HCT116 (cell line): ENCODE data around the gene CADPS2. TPM values are rescaled to one million over a fixed set of nuclear protein-coding genes. Genes with fewer than 3 reads are reported as not detected.

Source experiments
- ATAC-seq: fragments of 200-7000 bp; cut with Tn5 transposase; 2 replicates; pipeline ENCODE4 v1.9.1; 2020; ENCODE audit warnings: mild to moderate bottlenecking, moderate library complexity
- BruUV-seq: library from RNA; stranded (reverse); fragments of 400-500 nt; replicated peaks from 2 replicates; lab custom pipeline; 2021; lab: Mats Ljungman, UMichigan
- CTCF ChIA-PET: fragments of 300-600 bp; sonication (Branson Sonifier 250); formaldehyde crosslinking; loops from one replicate; lab custom pipeline; 2021; ENCODE audit warnings: antibody characterized with exemption; lab: Charles Lee
- POLR2A ChIA-PET: fragments of 300-600, 350-600 bp; sonication (Branson Sonifier 250); formaldehyde crosslinking; loops from one replicate; lab custom pipeline; 2021; ENCODE audit warnings: antibody characterized with exemption; lab: Charles Lee
- RAD21 ChIA-PET, 2 experiments: fragments of 300-600 bp; sonication (Branson Sonifier 250); formaldehyde crosslinking; loops; one replicate each; lab custom pipeline; 2023; ENCODE audit warnings: low total read pairs in 2 of 2; ENCODE audit not compliant: uncharacterized antibody in 2 of 2, unreplicated experiment in 2 of 2, low non-redundant PET in 1 of 2; lab: Charles Lee
- DNase-seq: peaks from one replicate; pipeline ENCODE4 v3.0.0-alpha.2; 2010; ENCODE audit warnings: low read depth, low spot score
- H2AFZ ChIP-seq: fragments of 200-600 bp; shearing (Covaris generic), sonication (generic); 2 replicates; pipeline ENCODE4 v1.6.1; 2017; ENCODE audit warnings: low read depth, mixed run types, mixed read lengths, antibody characterized with exemption, low read length; ENCODE audit not compliant: poor library complexity, severe bottlenecking
- H3K27ac ChIP-seq: 2 replicates; pipeline ENCODE4 v1.5.1; 2012; ENCODE audit warnings: low read depth, low read length
- H3K27me3 ChIP-seq: fragments of 200-600 bp; sonication (generic); 2 replicates; pipeline ENCODE4 v1.6.1; 2016; ENCODE audit warnings: mixed run types, low read length, mixed read lengths; ENCODE audit not compliant: insufficient read depth
- H3K36me3 ChIP-seq, 2 experiments: fragments of 200-500 bp in 1 of 2; fragments of 200-600 bp in 1 of 2; sonication (Bioruptor generic) in 1 of 2; sonication (generic) in 1 of 2; 2 replicates each; pipeline versions ENCODE4 v1.5.1 to v1.6.1; 2014 to 2016; ENCODE audit warnings: low read length in 2 of 2, inconsistent platforms in 1 of 2, mixed read lengths in 1 of 2, mixed run types in 1 of 2; ENCODE audit not compliant: insufficient read depth in 2 of 2, control insufficient read depth in 1 of 2
- H3K4me1 ChIP-seq, 2 experiments: fragments of 200-600 bp in 1 of 2; sonication (generic) in 1 of 2; 2 replicates each; pipeline versions ENCODE4 v1.5.1 to v1.6.1; 2012 to 2017; ENCODE audit warnings: low read length in 2 of 2, inconsistent platforms in 1 of 2, mild to moderate bottlenecking in 1 of 2, mixed read lengths in 1 of 2, mixed run types in 1 of 2, moderate library complexity in 1 of 2; ENCODE audit not compliant: insufficient read depth in 2 of 2, control insufficient read depth in 1 of 2
- H3K4me2 ChIP-seq: fragments of 200-600 bp; sonication (generic); 2 replicates; pipeline ENCODE4 v1.6.1; 2017; ENCODE audit warnings: mixed run types, low read length, mixed read lengths
- H3K4me3 ChIP-seq, 2 experiments: fragments of 200-600 bp in 1 of 2; sonication (generic) in 1 of 2; replicated peaks in 1 of 2; 2 replicates each; pipeline ENCODE4 v1.5.1; 2011 to 2016; ENCODE audit warnings: low read length in 2 of 2, control low read depth in 1 of 2, low read depth in 1 of 2, mild to moderate bottlenecking in 1 of 2, mixed read lengths in 1 of 2, mixed run types in 1 of 2
- H3K79me2 ChIP-seq: fragments of 200-600 bp; sonication (generic); 2 replicates; pipeline ENCODE4 v1.6.1; 2017; ENCODE audit warnings: mild to moderate bottlenecking, mixed run types, low read length, moderate library complexity, mixed read lengths; ENCODE audit not compliant: insufficient read depth
- H3K9ac ChIP-seq: fragments of 200-600 bp; sonication (generic); 2 replicates; pipeline ENCODE4 v1.6.1; 2016; ENCODE audit warnings: low read length, mixed read lengths
- H3K9me2 ChIP-seq: fragments of 200-600 bp; sonication (generic), shearing (Covaris generic); 2 replicates; pipeline ENCODE4 v1.6.1; 2017; ENCODE audit warnings: mixed run types, mild to moderate bottlenecking, moderate library complexity; ENCODE audit not compliant: insufficient read depth
- H3K9me3 ChIP-seq, 2 experiments: fragments of 200-500 bp in 1 of 2; fragments of 200-600 bp in 1 of 2; sonication (Bioruptor generic) in 1 of 2; sonication (generic) in 1 of 2; 2 replicates each; pipeline ENCODE4 v1.6.1; 2014 to 2017; ENCODE audit warnings: low read length in 2 of 2, mixed read lengths in 2 of 2, inconsistent platforms in 1 of 2, low read depth in 1 of 2, mild to moderate bottlenecking in 1 of 2, mixed run types in 1 of 2, moderate library complexity in 1 of 2; ENCODE audit not compliant: control insufficient read depth in 1 of 2, insufficient read depth in 1 of 2
- H4K20me1 ChIP-seq: fragments of 200-600 bp; sonication (generic), shearing (Covaris generic); 2 replicates; pipeline ENCODE4 v1.6.1; 2017; ENCODE audit warnings: mixed run types, mild to moderate bottlenecking, moderate library complexity; ENCODE audit not compliant: insufficient read depth
- CBX3 ChIP-seq: IDR thresholded peaks from 2 replicates; pipeline ENCODE4 v1.6.1; 2012; ENCODE audit warnings: low read depth
- CEBPB ChIP-seq: IDR thresholded peaks from 2 replicates; pipeline ENCODE4 v1.6.1; 2012; ENCODE audit warnings: low read depth
- CTCF ChIP-seq, 3 experiments: fragments of 200-600 bp in 1 of 3; sonication (generic) in 1 of 3; IDR thresholded peaks in 2 of 3; conservative IDR thresholded peaks in 1 of 3; 2 replicates each; pipeline ENCODE4 v1.5.1; 2012 to 2017; ENCODE audit warnings: low read depth in 2 of 3, low read length in 2 of 3, antibody characterized with exemption in 1 of 3, borderline replicate concordance in 1 of 3, control low read depth in 1 of 3, mild to moderate bottlenecking in 1 of 3, mixed read lengths in 1 of 3, mixed run types in 1 of 3, moderate library complexity in 1 of 3; ENCODE audit not compliant: insufficient read depth in 1 of 3
- EGR1 ChIP-seq: IDR thresholded peaks from 2 replicates; pipeline ENCODE4 v1.6.1; 2012; ENCODE audit warnings: low read depth
- EZH2 ChIP-seq: fragments of 200-600 bp; sonication (generic); IDR thresholded peaks from 2 replicates; pipeline ENCODE4 v1.6.1; 2017; ENCODE audit warnings: antibody characterized with exemption, mixed run types
- EZH2phosphoT487 ChIP-seq: fragments of 200-600 bp; IDR thresholded peaks from 2 replicates; pipeline ENCODE4 v1.6.1; 2018; ENCODE audit warnings: antibody characterized with exemption, borderline replicate concordance
- FOSL1 ChIP-seq: IDR thresholded peaks from 2 replicates; pipeline ENCODE4 v1.6.1; 2012; ENCODE audit warnings: low read depth
- POLR2A ChIP-seq: IDR thresholded peaks from 2 replicates; pipeline ENCODE4 v1.7.0; 2011; ENCODE audit warnings: borderline replicate concordance; ENCODE audit not compliant: insufficient read depth, insufficient read length; ENCODE audit errors: extremely low read depth
- POLR2AphosphoS5 ChIP-seq: IDR thresholded peaks from 2 replicates; pipeline ENCODE4 v1.6.1; 2011; ENCODE audit warnings: mild to moderate bottlenecking, low read depth, low read length, moderate library complexity
- RAD21 ChIP-seq: IDR thresholded peaks from 2 replicates; pipeline ENCODE4 v1.6.1; 2012; ENCODE audit warnings: low read depth, mild to moderate bottlenecking
- SIN3A ChIP-seq: IDR thresholded peaks from 2 replicates; pipeline ENCODE4 v1.6.1; 2012; ENCODE audit warnings: low read depth
- TCF7L2 ChIP-seq: IDR thresholded peaks from 2 replicates; pipeline ENCODE4 v1.7.0; 2011; ENCODE audit warnings: borderline replicate concordance, inconsistent platforms; ENCODE audit not compliant: insufficient read depth, insufficient read length; ENCODE audit errors: extremely low read depth
- YY1 ChIP-seq: IDR thresholded peaks from 2 replicates; pipeline ENCODE4 v1.6.1; 2011; ENCODE audit warnings: low read length, low read depth, moderate library complexity, mild to moderate bottlenecking; ENCODE audit not compliant: insufficient replicate concordance; ENCODE audit errors: extremely low read depth
- ZBTB33 ChIP-seq: IDR thresholded peaks from 2 replicates; pipeline ENCODE4 v1.6.1; 2011; ENCODE audit warnings: mild to moderate bottlenecking, low read length, moderate library complexity; ENCODE audit not compliant: insufficient replicate concordance; ENCODE audit errors: extremely low read depth
- ZFX ChIP-seq: fragments of 450-650 bp; IDR thresholded peaks from 2 replicates; pipeline ENCODE4 v1.6.1; 2017
- intact Hi-C: fragments of 100-400 bp; cut with micrococcal nuclease; formaldehyde crosslinking; loops from 2 replicates; pipeline ENCODE4 v1.10.0; 2022
- total RNA-seq: library from RNA; stranded (reverse); gene quantifications from one replicate; pipeline ENCODE4 v1.2.1, GENCODE V29; 2021; ENCODE audit not compliant: unreplicated experiment
- TF ChIP-seq, protein P1 (sequence below): IDR thresholded peaks from 2 replicates; pipeline ENCODE4 v1.6.1; 2012; ENCODE audit warnings: low read depth

CADPS2 gene
- total RNA-seq, 1 experiment from 2014 or later, result 7.5 TPM

DNA sequence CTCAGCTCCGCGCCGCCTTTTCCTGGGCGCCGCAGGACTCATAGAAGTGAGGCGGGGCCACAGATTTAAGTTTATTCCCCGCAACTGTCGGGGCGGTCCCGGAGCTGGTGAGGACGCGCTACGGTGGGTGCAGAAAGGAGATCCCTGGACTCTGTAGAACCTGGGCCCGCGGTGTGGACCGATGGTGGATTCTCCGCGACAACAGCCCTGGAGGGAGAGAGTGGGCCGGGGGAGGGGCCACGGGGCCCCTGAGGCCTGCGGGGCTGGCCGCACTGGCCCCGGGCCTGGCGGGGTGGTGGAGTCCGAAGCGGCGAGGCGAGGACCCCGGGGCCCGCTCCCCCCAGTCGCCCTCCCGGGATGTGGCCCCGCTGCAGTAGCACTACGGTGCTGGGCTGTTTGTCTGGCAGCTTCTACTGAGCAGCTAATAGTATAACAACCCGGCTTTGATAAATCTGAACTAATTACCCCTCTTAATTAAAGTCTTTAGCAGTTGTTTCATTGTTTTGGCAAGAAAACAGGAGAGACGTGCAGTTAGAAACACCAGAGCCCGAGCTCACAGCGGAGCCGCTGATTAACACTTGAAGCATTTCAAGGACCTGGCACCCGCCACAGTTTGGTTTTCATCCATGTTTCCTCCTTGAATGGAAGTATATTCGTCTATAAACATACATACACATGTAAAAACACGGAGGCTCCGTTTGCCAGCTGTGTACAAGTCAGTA lies 585.9 kb downstream of the CADPS2 start:
- RAD21 ChIA-PET, result no interaction called here
- no peak for TF ChIP-seq CEBPB
- no peak for TF ChIP-seq ZFX
- no peak for TF ChIP-seq FOSL1
- no peak for TF ChIP-seq TCF7L2
- no peak for TF ChIP-seq CBX3
- TF ChIP-seq, protein P1, sequence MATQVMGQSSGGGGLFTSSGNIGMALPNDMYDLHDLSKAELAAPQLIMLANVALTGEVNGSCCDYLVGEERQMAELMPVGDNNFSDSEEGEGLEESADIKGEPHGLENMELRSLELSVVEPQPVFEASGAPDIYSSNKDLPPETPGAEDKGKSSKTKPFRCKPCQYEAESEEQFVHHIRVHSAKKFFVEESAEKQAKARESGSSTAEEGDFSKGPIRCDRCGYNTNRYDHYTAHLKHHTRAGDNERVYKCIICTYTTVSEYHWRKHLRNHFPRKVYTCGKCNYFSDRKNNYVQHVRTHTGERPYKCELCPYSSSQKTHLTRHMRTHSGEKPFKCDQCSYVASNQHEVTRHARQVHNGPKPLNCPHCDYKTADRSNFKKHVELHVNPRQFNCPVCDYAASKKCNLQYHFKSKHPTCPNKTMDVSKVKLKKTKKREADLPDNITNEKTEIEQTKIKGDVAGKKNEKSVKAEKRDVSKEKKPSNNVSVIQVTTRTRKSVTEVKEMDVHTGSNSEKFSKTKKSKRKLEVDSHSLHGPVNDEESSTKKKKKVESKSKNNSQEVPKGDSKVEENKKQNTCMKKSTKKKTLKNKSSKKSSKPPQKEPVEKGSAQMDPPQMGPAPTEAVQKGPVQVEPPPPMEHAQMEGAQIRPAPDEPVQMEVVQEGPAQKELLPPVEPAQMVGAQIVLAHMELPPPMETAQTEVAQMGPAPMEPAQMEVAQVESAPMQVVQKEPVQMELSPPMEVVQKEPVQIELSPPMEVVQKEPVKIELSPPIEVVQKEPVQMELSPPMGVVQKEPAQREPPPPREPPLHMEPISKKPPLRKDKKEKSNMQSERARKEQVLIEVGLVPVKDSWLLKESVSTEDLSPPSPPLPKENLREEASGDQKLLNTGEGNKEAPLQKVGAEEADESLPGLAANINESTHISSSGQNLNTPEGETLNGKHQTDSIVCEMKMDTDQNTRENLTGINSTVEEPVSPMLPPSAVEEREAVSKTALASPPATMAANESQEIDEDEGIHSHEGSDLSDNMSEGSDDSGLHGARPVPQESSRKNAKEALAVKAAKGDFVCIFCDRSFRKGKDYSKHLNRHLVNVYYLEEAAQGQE, result no peak
- TF ChIP-seq EZH2phosphoT487, result no peak
- TF ChIP-seq RAD21, result no peak
- TF ChIP-seq EGR1, result no peak
- TF ChIP-seq SIN3A, result no peak
- no peak for TF ChIP-seq POLR2A
- no peak for TF ChIP-seq CTCF (IDR thresholded peaks at IDR 0.05 in 2 of 3, conservative IDR thresholded peaks at IDR 0.05 in 1 of 3; ENCODE audit: borderline replicate concordance in 1 of 3, insufficient read depth in 1 of 3, low read depth in 2 of 3, low read length in 2 of 3)
- no peak for TF ChIP-seq YY1
- TF ChIP-seq ZBTB33, result no peak
- no peak for TF ChIP-seq EZH2
- no peak for TF ChIP-seq POLR2AphosphoS5

More for the DNA sequence above, 585.9 kb downstream of the CADPS2 start:
- Histone ChIP-seq H3K9ac (no peak overlapping the region), H3K4me1 (peaks cover 0 to 5% of the 10 kb centered on the region in 2 experiments; a peak in 1 of 4 replicates), H3K4me3 (no peak overlapping the region), H3K27me3 (no peaks in the 10 kb centered on the region), H3K27ac (no peak overlapping the region), H3K9me2 (no peaks in the 10 kb centered on the region), H2AFZ (no peak overlapping the region), H3K9me3 (no peaks in the 10 kb centered on the region), H3K4me2 (no peak overlapping the region), H3K36me3 (no peaks in the 10 kb centered on the region), H3K79me2 (no peaks in the 10 kb centered on the region), H4K20me1 (no peaks in the 10 kb centered on the region)
- BruUV-seq, result no TSS peak
- ChIA-PET CTCF (no interaction called here), POLR2A (no interaction called here)
- DNase-seq (no peak), ATAC-seq (no peak)
- intact Hi-C loops, result no loop called here
